HG03457 (cell line): ENCODE data around the gene CARMIL1.

Experiments
- ATAC-seq: cut with Tn5 transposase; IDR thresholded peaks from one replicate; pipeline ENCODE4 v1.9.1; 2021; ENCODE audit warnings: moderate number of reproducible peaks; ENCODE audit not compliant: unreplicated experiment

CARMIL1 gene

DNA sequence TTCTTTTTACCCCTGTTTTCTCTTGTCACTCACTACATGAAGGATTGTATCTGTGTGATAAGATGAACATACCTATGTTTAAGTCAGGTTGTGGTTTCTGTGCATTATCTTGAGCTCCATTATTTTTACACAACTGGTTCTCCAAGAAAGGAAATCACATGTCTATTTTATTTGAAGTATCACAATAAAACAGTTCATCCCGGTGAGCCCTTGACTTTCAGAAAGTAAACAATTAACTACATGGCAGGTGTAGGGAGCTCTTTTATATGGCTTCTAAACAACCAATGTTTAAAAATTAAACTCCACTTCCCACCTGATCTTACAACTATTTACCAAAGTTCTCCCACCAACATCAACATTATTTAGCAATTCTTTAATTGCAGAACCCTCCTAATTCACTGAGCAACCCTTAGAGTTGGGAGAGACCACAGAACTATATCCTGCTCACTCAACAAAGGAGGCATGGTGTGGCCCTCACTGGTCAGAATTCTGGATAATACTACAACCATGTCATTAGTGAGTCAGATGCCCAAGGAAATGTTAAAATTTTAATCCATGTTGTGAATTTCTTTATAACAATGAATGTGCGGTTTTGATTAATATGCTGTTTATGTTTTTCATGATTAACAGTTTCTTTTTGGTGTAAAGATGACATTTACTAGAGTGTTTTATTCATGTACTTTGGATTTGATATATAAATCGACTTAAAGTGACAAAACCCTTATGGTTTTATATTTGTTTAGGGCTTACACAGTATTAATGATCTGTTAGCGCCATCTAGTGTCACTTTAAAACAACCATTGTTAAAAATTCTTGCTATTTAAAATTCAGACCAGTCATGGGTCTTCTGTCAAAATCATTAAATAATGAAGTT, 322.9 kb downstream of the CARMIL1 start:
- ATAC-seq: no peak

DNA sequence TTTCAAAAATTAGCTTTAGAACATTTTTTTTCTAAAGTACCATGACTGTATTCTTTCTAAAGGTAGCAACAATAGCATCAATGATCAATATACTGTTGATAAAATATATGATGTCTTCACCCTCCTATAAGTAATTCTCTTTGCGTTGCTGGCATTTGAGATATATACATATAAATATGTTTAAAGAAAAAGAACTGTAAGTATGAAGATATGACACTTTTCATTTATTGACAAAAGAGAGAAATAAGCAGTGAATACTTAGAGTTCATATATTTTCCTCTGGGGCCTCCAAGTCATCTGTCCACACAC, 323.5 kb downstream of the CARMIL1 start:
- no peak for ATAC-seq

DNA sequence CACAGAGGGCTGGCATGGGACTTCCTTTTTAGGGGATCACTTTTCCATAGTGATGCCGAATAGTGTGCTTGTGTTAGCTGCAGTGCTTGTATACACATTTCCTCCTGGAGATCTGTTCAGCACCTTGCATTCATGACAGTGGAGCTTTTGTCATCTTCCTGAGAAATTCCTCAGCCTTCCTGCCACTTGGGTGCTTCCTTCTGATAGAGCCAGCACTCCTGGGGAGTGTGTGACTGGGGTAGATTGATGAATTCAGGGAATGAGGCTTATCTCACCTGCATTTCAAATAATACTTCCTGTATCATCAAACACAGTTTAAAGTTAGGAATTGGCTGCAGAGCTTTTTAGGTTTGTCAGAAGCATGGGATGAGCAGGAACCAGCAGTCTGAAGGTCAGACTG, 324.1 kb downstream of the CARMIL1 start:
- ATAC-seq: no peak

- ATAC-seq: no peak
Observed at GRCh38 chr6:25606151-25606550, 327.0 kb downstream of the CARMIL1 start.

DNA sequence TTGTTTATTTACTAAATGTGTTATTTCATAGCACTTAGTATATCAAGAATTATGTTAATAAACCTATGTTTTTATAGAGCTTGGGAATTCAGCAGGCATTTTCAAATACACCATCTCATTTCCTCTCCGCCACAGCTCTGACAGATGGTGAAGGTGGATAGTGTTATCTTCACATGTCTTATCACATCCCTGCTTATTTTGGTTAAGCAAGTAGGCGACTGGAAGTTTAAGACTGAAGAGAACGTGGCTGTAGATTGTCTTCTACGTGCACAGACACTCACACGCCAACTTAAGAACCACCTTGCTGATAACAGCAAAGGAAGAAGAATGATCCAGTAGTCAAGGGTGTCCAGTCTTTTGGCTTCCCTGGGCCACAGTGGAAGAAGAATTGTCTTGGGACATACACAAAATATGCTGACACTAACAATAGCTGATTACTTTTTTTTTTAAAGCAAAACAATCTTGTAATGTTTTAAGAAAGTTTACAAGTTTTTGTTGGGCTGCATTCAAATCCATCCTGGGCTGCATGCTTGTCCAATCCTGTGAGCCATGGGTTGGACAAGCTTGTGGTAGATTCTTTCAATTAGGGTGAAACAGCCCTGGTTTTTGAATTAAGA, 329.5 kb downstream of the CARMIL1 start:
- no peak for ATAC-seq

DNA sequence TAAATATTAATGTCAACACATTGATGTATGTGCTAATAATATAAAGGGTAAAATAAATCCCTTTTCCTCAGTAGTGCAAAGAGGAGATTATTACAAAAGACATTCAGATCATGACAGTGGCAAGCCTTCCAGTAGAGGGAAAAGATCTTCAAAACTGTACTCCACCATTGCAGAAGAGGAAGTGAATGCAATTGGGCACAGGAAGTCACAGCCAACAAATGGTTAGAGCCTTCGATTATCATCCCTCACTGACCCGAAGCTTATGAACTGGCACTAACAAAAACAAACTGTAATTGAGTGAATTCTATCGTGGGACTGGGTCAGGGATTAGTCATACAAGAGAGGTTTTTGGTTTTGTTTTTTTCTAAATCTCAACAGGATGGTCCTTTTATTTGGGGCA, 333.5 kb downstream of the CARMIL1 start:
- ATAC-seq: no peak

DNA sequence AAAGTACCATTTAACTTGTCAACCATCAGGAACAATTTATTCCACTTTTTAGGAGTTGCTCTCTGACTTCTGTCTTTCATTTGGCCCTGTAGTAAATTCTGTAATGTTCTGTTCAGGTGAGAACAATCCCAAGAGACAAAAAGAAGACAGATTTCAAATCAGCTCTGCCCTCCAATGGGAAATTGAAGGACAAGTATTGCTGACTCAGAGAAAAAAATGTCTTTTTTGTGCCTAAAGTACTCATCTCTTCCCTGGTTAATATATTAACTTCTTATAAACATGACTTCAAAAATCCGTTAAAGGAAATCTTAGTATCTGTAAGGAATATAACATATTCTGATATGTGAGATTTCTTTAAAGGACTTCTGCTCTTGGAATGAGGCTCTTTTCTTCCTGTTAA, 334.2 kb downstream of the CARMIL1 start:
- ATAC-seq: no peak

GRCh38 chr6:25614052-25614451, 334.9 kb downstream of the CARMIL1 start:
- no peak for ATAC-seq

- ATAC-seq: no peak
Observed at GRCh38 chr6:25615471-25615870, 336.3 kb downstream of the CARMIL1 start.

DNA sequence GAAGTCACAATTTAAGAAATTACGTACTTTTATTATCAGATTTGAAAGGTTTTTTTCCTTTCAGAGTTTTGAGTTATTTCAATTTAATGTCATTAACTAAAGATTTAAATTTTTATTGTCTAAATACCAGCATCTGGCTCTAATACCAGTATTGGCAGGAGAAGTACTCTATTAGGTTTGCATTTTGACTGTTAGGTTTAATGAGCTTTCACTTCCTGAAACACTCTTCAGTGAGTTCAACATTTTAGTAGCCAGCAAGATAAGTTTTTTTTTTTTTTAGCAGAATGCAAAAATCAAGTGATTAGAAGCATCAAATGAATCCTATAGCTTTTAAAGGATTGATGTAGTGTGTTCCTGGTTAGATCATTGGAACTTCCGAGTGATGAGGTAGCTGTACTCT, 338.8 kb downstream of the CARMIL1 start:
- no peak for ATAC-seq

GRCh38 chr6:25619217-25619616, 340.0 kb downstream of the CARMIL1 start:
- ATAC-seq: no peak

DNA sequence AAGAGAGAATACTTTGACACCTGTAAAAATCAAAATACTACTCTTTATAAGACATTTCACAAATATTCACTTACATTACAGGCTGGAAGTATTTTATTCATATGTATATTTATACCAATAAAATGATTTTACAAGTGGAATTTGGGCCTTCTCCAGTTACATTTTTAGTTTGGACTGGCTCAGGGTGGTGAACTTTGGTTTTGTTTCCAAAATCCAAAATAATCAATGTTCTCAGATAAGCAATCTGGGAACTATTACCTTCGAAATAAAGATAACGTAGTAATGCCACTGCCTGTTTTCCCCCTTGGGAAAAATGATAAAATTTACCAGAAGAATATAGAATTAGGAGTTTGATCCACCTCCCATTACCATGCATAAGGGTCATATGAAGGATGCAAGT, 341.2 kb downstream of the CARMIL1 start:
- no peak for ATAC-seq

DNA sequence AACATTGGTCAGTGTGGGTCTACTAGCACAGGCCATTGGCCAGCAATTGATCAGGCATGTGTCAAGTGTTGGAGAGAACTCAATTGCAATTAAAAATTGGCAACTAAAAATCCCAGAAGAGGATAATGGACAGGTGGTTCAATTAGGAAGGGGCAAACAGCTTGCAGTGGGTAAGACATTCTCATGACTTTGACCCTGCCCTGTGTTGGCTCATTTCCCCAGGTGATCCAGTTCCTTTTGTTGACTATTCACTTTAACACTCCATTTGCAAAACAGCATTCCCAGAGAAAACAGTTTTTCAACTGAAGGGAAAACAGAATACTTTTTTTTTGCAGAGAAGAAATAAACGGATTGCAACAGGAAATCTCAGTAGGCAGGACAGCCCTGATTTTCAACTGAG, 343.9 kb downstream of the CARMIL1 start:
- ATAC-seq: no peak

GRCh38 chr6:25623879-25624278, 344.7 kb downstream of the CARMIL1 start:
- no peak for ATAC-seq

GRCh38 chr6:25627001-25627400, 347.8 kb downstream of the CARMIL1 start:
- ATAC-seq: no peak

DNA sequence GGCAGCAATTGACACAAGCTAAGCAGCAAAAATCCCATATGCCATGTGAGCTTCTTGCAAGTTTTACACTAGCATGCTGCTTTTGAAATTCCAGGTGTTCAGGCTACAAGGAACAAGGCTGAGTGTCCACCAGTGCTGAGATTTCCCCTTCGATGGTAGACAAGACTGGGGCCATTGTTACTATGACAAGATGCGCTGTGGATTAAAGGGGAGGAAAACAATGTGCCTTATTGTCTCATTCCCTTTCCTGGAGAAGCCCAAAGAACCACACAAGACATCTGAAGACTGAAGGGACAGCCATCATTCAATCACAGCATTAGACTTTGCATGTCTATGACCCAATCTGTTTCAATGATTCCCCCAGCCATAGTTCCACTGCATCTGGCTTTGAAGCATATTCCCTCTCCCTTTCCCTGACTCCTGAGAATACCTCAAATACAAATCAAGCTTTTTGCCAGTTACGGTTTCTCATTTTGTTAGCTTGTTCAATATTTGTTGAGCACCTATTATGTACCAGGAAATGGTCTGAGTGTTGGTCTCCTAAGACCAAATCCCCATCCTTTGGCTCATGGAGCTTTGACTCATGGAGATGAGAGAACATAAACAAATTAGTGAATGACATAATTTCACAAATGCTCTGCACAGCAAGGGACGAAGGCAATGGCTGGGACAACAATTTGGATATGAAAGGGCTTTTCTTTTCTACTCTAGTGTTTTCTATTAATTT, 349.5 kb downstream of the CARMIL1 start:
- no peak for ATAC-seq

- no peak for ATAC-seq
Observed at GRCh38 chr6:25629198-25629576, 350.0 kb downstream of the CARMIL1 start.

GRCh38 chr6:25630508-25631278, 351.5 kb downstream of the CARMIL1 start:
- no peak for ATAC-seq

GRCh38 chr6:25635886-25636317, 356.7 kb downstream of the CARMIL1 start:
- no peak for ATAC-seq

GRCh38 chr6:25637211-25637610, 358.0 kb downstream of the CARMIL1 start:
- no peak for ATAC-seq

- no peak for ATAC-seq
Observed at GRCh38 chr6:25637960-25638434, 358.8 kb downstream of the CARMIL1 start.
